HG03135 (cell line): Measurements from ENCODE around the gene WDR31.

Source experiments
- ATAC-seq: cut with Tn5 transposase; IDR thresholded peaks from one replicate; pipeline ENCODE4 v1.9.1; 2021; ENCODE audit warnings: mild to moderate bottlenecking, moderate library complexity; ENCODE audit not compliant: unreplicated experiment

Gene WDR31

GRCh38 chr9:113341712-113342410, 1.8 kb upstream of the WDR31 start:
- no peak for ATAC-seq

GRCh38 chr9:113337714-113338113, 2.4 kb downstream of the WDR31 start:
- ATAC-seq: no peak

- no peak for ATAC-seq
These were observed 8.3 kb downstream of the WDR31 start for GRCh38 chr9:113331780-113332179.

- ATAC-seq: no peak
These were observed 11.9 kb downstream of the WDR31 start for GRCh38 chr9:113328045-113328782.

GRCh38 chr9:113326230-113326629, 13.8 kb downstream of the WDR31 start:
- ATAC-seq: no peak

- no peak for ATAC-seq
These were observed 17.4 kb downstream of the WDR31 start for GRCh38 chr9:113322671-113323070.

GRCh38 chr9:113320051-113320450, 20.0 kb downstream of the WDR31 start:
- no peak for ATAC-seq

GRCh38 chr9:113319054-113319453, 21.0 kb downstream of the WDR31 start:
- no peak for ATAC-seq

- no peak for ATAC-seq
These were observed 22.3 kb downstream of the WDR31 start for GRCh38 chr9:113317777-113318176.

- ATAC-seq: no peak
These were observed 24.0 kb downstream of the WDR31 start for GRCh38 chr9:113316030-113316429.

GRCh38 chr9:113315231-113315630, 24.8 kb downstream of the WDR31 start:
- ATAC-seq: no peak

- no peak for ATAC-seq
These were observed 26.8 kb downstream of the WDR31 start for GRCh38 chr9:113313261-113313660.

GRCh38 chr9:113311961-113312360, 28.1 kb downstream of the WDR31 start:
- no peak for ATAC-seq

- ATAC-seq: no peak
These were observed 29.5 kb downstream of the WDR31 start for GRCh38 chr9:113310538-113310937.

- ATAC-seq: no peak
These were observed 30.8 kb downstream of the WDR31 start for GRCh38 chr9:113309204-113309813.

GRCh38 chr9:113307396-113307975, 32.6 kb downstream of the WDR31 start:
- ATAC-seq: no peak

GRCh38 chr9:113306566-113306965, 33.5 kb downstream of the WDR31 start:
- no peak for ATAC-seq

- no peak for ATAC-seq
These were observed 37.2 kb downstream of the WDR31 start, which contains the start of gene RNF183 for GRCh38 chr9:113302792-113303418. TSS of gene RNF183 (minus strand) at chr9:113303376. CDS start at chr9:113298184, 5,192 bp downstream.

- ATAC-seq: no peak
These were observed 38.5 kb downstream of the WDR31 start for GRCh38 chr9:113301548-113301947.

GRCh38 chr9:113299800-113300292, 40.2 kb downstream of the WDR31 start:
- ATAC-seq: no peak
